Mucosa of descending colon (tissue), 3 donors: ENCODE measurements around the gene IPO9. TPM values are rescaled to one million over a fixed set of nuclear protein-coding genes. Genes with fewer than 3 reads are reported as not detected.
"Not testable (repeated sequence)": the region's sequence is repeated elsewhere in the genome, so short reads cannot be mapped to it uniquely, and the experiment has no call there.

ENCODE experiments used
- ATAC-seq: fragments of 200-7000 bp; cut with Tn5 transposase; one replicate; pipeline ENCODE4 v1.9.1; 2020; ENCODE audit warnings: mild to moderate bottlenecking, moderate library complexity
- DNase-seq, 3 donors: peaks; one replicate each; pipeline ENCODE4 v3.0.0-alpha.2; 2020
- H3K36me3 ChIP-seq: fragments of 200-600 bp; one replicate; pipeline ENCODE4 v1.8.0; 2021; ENCODE audit warnings: low read depth, mild to moderate bottlenecking
- H3K4me1 ChIP-seq: fragments of 200-600 bp; one replicate; pipeline ENCODE4 v1.8.0; 2021; ENCODE audit warnings: low read depth, mild to moderate bottlenecking
- H3K4me3 ChIP-seq: fragments of 200-600 bp; one replicate; pipeline ENCODE4 v1.8.0; 2021; ENCODE audit warnings: mild to moderate bottlenecking
- H3K9me3 ChIP-seq: fragments of 200-600 bp; one replicate; pipeline ENCODE4 v1.8.0; 2021; ENCODE audit warnings: mild to moderate bottlenecking
- intact Hi-C, 2 donors: fragments of 100-400 bp; cut with DNase I in 1 of 2; cut with micrococcal nuclease in 1 of 2; formaldehyde crosslinking; loops; one replicate each; pipeline versions ENCODE4 v1.11.0 to v1.11.1; 2022; cut with DNase I, micrococcal nuclease
- total RNA-seq, 3 donors: library from RNA; stranded (reverse); fragmentation: NEBNext Ultra II Directional in 2 of 3; extraction: Animal tissue kit (Norgen Biotek cat#: 25700) in 2 of 3; gene quantifications; one replicate each; pipeline versions ENCODE4 v1.2.1 to v1.2.4, GENCODE V29; 2021 to 2023
- TF ChIP-seq, protein P1 (sequence below): fragments of 200-600 bp; IDR thresholded peaks from one replicate; pipeline ENCODE4 v1.8.0; 2022; ENCODE audit warnings: antibody characterized with exemption, mild to moderate bottlenecking
- donor health status: DM: no; HTN: no; CAD: no; lungs with moderate emphysema.
- donor health status: DM: no; HTN: no; CAD: no.
- donor health status: DM: no; HTN: yes; CAD: no.

The IPO9 gene
- total RNA-seq, 3 donors from 2014 or later: 25.9 to 33.9 (median 28.4) TPM

DNA sequence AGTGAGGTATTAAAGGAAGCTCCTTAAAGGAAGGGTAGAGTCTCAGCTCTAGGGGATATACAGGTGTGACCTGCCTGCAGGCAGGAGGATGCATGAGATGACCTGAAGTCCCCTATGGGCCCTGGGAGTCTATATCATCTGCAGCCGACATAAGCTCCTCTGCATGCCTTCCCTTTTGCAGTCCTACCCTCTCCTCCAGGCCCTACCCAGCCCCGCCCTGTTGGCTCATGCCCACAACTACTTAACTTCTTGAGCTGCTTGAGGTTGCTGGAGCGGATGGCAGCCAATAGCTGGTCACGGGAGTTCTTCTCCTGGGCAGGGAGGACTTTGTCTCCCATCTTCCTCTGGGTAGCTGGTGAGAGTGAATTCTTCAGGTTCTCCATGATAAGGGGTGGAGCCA is 70.0 kb downstream of the IPO9 start:
- intact Hi-C loops: loop anchor here in 1 of 2 donors (5.0 kb wide), 1 partner anchor 48 kb away; the partner anchor contains the start of gene LMOD1
- Histone ChIP-seq H3K4me1 (no peaks in the 10 kb centered on the region), H3K4me3 (no peak overlapping the region), H3K36me3 (no peaks in the 10 kb centered on the region), H3K9me3 (no peaks in the 10 kb centered on the region)
- no peak for DNase-seq
- TF ChIP-seq, protein P1, sequence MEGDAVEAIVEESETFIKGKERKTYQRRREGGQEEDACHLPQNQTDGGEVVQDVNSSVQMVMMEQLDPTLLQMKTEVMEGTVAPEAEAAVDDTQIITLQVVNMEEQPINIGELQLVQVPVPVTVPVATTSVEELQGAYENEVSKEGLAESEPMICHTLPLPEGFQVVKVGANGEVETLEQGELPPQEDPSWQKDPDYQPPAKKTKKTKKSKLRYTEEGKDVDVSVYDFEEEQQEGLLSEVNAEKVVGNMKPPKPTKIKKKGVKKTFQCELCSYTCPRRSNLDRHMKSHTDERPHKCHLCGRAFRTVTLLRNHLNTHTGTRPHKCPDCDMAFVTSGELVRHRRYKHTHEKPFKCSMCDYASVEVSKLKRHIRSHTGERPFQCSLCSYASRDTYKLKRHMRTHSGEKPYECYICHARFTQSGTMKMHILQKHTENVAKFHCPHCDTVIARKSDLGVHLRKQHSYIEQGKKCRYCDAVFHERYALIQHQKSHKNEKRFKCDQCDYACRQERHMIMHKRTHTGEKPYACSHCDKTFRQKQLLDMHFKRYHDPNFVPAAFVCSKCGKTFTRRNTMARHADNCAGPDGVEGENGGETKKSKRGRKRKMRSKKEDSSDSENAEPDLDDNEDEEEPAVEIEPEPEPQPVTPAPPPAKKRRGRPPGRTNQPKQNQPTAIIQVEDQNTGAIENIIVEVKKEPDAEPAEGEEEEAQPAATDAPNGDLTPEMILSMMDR: no peak
- no peak for ATAC-seq

DNA sequence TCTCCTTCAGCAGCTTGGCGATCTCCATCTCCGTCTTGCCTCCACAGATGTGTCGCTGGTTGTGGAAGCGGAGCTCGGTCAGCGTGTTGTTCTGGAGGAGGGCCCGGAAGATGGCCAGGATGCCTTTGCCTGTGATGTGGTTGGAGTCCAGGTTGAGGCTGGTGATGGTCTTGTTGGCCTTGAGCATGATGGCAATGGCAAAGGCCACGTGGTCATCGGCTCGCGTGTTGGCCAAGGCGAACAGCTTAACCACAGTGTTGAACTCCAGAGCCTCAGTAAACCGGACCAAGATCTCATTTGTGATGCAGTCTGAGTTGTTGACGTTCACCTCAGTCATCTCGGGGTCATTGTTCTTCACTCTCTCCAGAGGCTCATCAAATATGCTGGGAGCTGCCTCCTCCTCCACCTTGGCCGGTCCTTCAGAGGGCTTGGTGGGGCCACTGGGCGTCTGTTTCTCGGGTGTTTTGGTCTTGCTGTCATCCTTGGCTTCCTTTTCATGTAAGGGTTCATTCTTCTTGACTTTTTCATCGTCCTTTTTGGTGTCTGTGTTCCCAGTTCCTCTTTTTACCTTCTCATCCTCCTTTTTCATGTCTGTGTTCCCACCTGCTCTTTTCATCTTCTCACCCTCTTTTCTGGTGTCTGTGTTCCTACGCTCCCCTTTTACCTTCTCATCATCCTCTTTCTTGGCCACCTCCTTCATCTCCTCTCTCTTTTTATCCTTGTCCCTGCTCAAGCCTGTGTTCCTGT is 70.9 kb downstream of the IPO9 start:
- Histone ChIP-seq H3K4me3 (no peak overlapping the region), H3K36me3 (no peaks in the 10 kb centered on the region), H3K9me3 (no peaks in the 10 kb centered on the region), H3K4me1 (no peaks in the 10 kb centered on the region)
- ATAC-seq (no peak), DNase-seq (no peak)
- intact Hi-C loops: loop anchor here in 1 of 2 donors (5.0 kb wide), 1 partner anchor 47 kb away; the partner anchor contains the start of gene LMOD1
- TF ChIP-seq, protein P1: no peak

DNA sequence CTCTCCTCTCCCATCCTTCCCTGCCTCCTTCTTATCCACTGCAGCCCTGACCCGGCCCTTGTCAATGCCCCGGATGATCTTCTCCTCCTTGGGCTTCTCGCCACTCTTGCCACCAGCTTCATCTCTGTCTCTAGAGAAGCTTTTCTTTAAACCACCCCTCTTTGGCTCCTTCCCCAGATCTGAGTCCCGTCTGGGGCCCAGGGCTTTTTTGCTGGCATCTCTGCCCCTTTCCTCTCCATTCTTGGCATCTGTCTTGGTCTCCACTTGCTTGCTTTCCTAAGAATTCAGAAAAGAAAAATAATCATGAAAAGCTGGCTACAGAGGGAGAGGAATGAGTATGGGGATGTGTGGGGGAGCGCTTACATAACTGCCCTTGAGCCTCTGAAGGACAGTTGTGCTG is 71.5 kb downstream of the IPO9 start:
- no peak overlapping the region for H3K4me3 ChIP-seq
- H3K4me1 ChIP-seq: no peaks in the 10 kb centered on the region
- H3K9me3 ChIP-seq: no peaks in the 10 kb centered on the region
- DNase-seq: no peak
- H3K36me3 ChIP-seq: no peaks in the 10 kb centered on the region
- intact Hi-C loops: no loop called here
- no peak for ATAC-seq
- TF ChIP-seq, protein P1: no peak

GRCh38 chr1:201901036-201901435 is 72.1 kb downstream of the IPO9 start:
- DNase-seq, ATAC-seq, H3K4me3 ChIP-seq, H3K4me1 ChIP-seq, H3K36me3 ChIP-seq, H3K9me3 ChIP-seq, intact Hi-C loops: not testable (repeated sequence)

DNA sequence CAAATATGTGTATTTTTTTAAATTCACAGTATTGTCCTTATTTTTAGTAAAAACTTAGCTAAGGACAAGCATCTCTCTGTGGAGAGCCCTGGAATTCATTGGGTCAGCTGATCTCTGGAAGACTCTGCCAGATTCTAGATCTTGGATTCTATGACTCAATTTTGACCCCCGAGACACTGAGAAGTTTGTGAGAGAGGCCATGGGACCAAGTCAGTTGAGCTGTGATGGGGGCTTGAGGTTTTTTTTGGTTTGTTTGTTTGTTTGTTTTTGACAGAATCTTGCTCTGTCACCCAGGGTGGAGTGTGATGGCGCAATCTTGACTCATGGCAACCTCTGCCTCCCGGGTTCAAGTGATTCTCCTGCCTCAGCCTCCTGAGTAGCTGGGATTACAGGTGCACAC is 73.2 kb downstream of the IPO9 start:
- Histone ChIP-seq H3K4me1 (no peaks in the 10 kb centered on the region), H3K9me3 (no peaks in the 10 kb centered on the region), H3K4me3 (no peak overlapping the region), H3K36me3 (no peaks in the 10 kb centered on the region)
- intact Hi-C loops: no loop called here
- TF ChIP-seq, protein P1: no peak
- no peak for ATAC-seq
- no peak for DNase-seq

DNA sequence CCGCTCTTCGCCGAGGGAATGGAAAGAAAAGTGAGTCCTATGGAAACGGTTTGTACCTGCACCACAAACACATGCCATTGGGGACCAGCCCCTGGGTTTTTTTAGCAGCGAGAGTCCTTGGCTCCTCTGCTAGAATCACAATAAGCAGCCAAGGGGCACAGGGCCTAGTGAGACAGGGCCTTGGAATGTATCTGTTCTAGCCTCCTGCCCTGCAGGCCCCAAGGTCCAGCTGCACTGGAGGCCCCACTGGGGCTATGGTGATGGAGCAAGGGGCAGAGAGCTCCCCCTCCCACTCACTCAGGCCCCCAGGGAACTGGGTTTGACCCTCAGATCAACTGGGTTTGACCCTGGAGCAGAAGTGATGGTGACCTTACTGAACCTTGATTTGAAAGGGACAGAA is 74.2 kb downstream of the IPO9 start:
- no peaks in the 10 kb centered on the region for H3K9me3 ChIP-seq
- ATAC-seq: peak; percentile 26
- H3K4me1 ChIP-seq: no peaks in the 10 kb centered on the region
- no peaks in the 10 kb centered on the region for H3K36me3 ChIP-seq
- H3K4me3 ChIP-seq: no peak overlapping the region
- intact Hi-C loops: no loop called here
- TF ChIP-seq, protein P1: no peak
- no peak for DNase-seq
